GM23338 (cell line): ENCODE measurements around the gene MEST.

ENCODE experiments used
- EZH2 ChIP-seq: fragments of 200-600 bp; sonication (generic); IDR thresholded peaks from one replicate; pipeline ENCODE4 v1.8.0; 2017; ENCODE audit warnings: antibody characterized with exemption, mild to moderate bottlenecking, low read depth; ENCODE audit not compliant: unreplicated experiment
- EZH2phosphoT487 ChIP-seq: fragments of 200-600 bp; sonication (generic); IDR thresholded peaks from one replicate; pipeline ENCODE4 v1.8.1; 2018; ENCODE audit warnings: antibody characterized with exemption; ENCODE audit not compliant: unreplicated experiment
- TF ChIP-seq, protein P1 (sequence below), 2 experiments: fragments of 200-600 bp in 1 of 2; sonication (generic) in 1 of 2; conservative IDR thresholded peaks; 2 replicates each; pipeline versions ENCODE4 v1.5.1 to v1.6.1; 2016 to 2017; ENCODE audit warnings: antibody characterized with exemption in 2 of 2, low read depth in 2 of 2, mild to moderate bottlenecking in 2 of 2, moderate library complexity in 1 of 2

DNA sequence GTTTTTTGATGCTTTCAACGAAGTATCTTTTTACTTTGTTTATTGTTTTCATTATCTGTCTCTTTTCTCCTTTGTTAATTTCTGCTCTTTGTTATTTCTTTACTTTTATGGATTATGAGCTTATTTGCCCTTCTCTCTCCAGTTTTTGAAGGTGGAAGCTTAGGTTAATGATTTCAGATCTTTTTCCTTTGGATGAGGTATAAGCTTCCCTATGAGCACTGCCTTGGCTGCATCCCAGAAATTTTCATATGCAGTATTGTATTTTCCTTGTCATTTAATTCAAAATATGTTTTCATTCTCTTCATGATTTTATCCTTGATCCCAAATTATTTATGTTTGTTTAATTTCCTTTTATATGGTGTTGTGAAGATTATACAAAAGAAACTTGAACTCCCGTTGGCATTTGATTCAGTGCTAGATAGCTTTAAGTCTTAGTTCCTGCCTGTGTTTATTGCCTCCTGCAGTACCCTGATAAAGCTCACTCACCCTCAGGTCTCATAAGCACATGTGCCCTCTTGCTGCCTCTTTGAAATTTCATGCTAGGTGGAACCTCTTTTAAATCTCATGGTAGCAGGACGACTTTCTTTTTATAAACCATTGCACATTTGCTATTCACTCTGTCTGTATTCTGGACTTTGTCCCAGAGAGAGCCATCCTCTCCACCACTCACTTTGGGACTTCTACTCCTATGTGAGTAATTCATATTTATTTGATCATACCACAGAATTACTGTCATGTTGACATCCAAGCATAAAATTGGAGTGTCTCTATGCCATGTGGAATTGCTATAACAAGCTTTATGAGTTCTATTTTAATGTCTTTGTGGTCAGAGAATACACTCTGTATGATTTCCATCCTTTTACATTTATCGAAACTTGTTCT is 28.1 kb upstream of the MEST start:
- TF ChIP-seq EZH2 (no peak), EZH2phosphoT487 (no peak)
- TF ChIP-seq, protein P1, sequence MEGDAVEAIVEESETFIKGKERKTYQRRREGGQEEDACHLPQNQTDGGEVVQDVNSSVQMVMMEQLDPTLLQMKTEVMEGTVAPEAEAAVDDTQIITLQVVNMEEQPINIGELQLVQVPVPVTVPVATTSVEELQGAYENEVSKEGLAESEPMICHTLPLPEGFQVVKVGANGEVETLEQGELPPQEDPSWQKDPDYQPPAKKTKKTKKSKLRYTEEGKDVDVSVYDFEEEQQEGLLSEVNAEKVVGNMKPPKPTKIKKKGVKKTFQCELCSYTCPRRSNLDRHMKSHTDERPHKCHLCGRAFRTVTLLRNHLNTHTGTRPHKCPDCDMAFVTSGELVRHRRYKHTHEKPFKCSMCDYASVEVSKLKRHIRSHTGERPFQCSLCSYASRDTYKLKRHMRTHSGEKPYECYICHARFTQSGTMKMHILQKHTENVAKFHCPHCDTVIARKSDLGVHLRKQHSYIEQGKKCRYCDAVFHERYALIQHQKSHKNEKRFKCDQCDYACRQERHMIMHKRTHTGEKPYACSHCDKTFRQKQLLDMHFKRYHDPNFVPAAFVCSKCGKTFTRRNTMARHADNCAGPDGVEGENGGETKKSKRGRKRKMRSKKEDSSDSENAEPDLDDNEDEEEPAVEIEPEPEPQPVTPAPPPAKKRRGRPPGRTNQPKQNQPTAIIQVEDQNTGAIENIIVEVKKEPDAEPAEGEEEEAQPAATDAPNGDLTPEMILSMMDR (conservative IDR thresholded peaks at IDR 0.05; ENCODE audit: low read depth in 2 of 2) = no peak
